GM18868 (cell line): Measurements from ENCODE around the gene THEM5.

Experiments
- ATAC-seq: cut with Tn5 transposase; IDR thresholded peaks from one replicate; pipeline ENCODE4 v1.9.1; 2021; ENCODE audit warnings: mild to moderate bottlenecking, moderate library complexity; ENCODE audit not compliant: unreplicated experiment

Gene THEM5

DNA sequence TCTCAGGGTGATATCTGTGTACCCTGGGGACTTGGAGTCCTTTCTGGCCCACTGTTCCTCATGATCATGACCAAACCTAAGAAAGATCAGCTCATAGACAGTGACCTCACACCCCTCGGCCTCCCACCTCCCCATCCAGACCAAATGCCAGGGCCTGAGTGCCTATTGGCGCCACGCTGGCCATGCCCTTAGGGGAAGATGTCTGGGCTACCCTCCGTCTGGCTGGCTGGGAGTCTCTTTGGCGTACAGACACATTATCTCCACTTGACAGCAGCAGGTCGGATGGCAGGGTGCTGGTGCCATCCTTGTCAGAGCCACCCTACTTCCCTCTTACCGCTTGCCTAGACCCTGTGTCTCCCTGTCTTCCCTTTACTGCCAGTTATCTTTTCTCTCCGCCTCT lies 30.3 kb downstream of the THEM5 start:
- ATAC-seq: no peak

DNA sequence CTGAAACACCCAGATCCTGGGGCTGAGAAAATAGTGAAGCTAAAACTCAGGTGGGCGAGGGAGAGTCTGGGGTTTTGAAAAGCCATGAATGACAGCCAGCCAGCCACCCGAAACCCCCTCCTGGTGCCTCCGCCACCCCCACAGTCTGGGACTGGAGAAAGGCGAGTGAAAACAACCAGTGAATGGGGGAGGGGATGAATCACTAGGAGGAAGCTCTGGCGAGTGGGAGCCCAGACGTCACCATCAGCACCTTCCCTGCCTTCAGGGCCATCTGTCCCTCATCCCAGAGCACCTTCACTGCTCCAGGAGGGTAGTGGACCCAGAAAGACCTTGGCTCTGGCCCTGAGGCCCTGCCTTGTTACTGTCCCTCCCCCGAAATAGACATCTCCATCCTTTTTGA lies 31.1 kb downstream of the THEM5 start:
- ATAC-seq: no peak

DNA sequence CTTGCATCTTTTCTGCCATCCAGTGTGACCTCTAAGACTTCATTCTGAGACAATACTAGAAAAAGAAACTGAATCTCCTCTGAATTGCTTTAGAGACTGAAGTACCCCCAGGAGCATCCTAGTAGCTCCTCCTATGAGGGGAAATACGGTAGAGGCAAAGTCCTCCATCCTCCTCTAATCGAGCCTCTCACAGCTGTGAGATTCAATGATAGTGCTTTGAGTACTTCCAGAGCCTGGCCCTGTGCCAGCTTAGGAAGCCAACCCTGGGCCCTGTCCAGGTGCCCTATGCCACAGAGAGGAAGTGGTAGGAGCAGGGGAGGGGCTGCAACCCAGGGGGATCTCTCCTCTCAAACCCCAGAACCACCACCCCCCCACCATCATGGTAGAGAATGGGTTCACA lies 32.6 kb downstream of the THEM5 start:
- ATAC-seq: no peak

DNA sequence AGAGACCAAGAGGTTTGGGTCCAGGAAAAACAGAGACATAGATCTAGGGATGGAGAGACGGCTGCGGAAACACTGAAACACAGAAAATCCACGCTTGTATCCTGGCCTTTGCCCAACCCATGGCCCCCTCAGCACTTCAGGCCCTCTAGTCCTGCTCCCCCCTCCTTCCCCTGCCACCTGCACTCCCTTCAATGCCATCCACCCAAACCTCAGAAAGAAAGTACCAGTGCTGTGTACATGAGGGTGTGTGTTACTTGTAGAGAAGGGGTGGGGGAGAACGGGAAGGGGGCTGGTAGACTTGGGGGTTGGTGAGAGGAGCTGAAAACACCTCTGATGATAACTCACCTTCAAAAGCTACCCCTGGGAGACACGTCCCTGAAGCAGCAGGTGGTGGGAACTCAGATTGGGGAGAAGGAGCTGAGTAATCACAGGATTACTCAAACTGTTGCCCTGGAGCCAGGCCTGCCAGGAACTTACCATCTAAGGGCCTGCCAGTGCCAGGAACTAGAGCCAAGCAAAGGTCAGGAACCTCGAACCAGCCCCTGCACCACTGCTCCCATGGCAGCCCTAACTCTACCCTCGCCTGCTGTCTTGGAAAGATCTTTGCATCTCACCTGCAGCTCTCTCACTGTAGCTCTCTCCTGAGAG lies 33.4 kb downstream of the THEM5 start:
- ATAC-seq: no peak

DNA sequence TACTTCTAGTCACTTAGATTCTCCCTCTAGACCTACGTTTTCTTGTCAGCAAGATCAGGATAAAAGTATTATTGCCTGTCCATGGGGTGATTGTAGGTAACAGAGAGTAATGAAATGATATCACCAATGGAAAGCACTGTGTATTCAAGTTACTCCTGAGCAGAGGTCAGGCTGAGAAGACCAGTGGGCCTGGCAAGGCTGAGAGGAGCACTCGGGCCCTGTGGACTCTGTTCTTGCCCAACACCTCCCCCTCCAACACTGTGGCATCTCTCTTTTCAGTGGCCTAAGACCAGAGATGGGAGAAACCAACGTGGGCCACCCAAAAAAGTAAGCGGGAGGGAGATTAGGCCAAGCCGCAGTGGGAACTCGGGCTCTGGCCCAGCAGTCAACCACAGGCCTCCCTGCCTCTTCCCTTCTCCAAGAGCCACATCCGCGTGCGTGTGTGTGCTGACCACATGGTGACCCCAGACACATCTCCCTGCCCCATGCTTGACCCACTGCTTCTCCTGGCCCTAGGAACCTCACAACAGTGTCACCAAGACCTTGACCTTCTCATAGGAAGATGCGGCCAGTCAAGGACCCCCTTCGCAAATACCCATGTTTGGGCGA lies 34.2 kb downstream of the THEM5 start:
- ATAC-seq: no peak

DNA sequence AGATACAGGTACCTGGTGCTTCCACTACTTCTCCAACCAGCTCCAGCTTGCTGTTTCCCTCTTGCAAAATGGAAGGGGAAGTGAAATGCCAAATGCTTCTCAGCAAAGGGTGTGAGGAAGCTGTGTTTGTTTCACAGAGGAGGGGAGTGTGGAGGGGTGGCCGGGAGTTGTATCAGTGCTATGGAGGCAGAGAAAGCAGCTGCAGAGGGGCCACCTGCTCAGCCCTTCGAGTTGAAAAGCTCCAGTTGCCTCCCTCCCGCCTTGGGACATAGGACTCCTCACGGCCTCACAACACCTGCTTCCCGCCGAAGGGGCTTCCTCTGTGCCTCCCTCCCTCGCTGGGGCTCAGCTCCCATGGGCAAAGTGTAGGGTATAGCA lies 36.2 kb downstream of the THEM5 start:
- no peak for ATAC-seq

DNA sequence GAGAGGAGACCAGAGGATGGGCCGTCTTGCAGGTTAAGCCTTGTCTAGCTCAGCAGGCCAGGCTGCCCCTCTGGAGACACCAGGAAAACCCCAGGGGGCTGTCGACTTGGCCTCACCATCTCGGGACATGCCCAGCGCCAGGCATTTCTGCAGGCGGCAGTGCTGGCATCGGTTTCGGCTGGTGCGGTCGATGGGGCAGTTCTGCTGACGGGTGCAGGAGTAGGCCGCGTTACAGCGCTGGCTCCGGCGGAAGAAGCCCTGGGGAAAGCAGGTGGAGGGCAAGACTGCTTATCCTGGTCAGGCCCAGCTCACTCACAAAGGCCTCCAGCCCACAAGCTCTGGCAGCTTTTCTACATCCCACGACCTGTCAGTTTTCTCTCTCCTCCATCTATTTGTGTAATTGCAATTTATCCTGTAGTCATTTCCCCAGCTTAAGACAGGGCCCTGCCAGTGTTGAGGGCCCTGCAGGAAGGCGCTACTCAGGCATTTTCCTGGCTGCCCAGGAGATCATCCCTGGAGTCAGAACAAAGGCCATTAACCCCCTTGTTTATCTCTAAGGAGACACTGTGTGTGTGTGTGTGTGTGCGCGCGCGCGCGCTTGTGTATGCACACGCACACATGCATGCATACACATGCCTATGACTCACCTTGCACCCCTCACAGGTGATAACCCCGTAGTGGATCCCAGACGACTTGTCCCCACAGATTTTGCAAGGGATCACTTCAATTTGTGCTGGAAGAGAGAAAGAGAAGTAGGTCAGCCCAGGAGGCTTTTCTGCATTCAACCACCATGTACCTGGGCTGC lies 36.8 kb downstream of the THEM5 start:
- no peak for ATAC-seq

DNA sequence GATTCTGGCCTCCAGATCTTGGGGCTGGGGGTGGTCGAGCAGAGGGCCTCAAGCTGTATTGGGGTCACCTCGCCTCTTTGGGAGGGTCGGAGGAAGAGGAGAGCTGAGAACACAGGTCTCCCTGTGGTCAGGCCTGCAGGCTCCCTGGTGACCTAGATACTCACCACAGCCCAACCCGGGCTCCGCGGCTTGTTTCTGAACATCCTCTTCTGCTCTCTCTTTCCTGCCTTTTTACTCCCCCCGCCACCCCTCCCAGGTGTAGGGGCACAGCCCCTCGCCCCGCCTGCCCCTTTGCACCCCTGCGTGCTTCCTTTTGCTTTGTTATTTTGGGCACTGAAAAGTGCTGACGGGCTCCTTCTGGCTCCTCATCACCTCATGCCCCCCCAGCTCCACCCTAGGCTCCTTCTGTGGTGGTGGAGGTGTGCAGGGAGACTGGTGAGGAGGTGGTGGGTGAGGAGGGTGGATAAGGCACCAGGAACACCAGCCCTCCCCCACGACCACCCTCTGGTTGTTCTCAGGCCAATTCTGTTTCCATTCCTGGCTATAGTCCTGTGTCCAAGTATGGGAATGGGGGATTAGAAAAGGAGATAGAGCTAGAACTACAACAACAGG lies 37.7 kb downstream of the THEM5 start:
- ATAC-seq: no peak

DNA sequence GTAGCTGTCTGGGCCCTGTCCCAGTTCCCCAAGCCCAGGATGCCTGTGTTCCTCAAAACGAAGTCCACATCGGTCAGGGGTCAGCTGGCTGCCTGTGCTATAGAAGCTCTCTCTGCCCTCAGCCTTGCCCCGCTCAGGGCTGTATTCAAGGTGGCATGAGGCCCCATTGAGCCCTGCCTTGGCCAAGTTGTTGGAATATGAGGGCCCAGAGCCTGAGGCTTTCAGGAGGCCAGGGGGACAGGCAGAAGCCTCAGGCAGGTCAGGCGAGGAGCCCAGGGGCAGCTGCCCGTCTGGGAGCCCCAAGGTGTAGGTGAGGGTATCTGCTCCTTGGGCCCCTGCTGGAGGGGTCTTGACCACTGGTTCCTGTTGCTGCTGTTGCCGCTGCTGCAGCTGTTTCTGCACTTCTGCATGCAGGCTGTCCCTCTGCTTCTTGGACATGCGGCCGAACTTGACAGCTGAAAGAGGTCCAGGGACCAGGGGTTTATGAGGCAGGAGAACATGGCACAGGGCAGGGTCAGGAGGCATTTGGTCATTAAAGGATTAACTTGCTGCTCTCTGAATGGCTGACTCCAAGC lies 38.5 kb downstream of the THEM5 start:
- no peak for ATAC-seq

DNA sequence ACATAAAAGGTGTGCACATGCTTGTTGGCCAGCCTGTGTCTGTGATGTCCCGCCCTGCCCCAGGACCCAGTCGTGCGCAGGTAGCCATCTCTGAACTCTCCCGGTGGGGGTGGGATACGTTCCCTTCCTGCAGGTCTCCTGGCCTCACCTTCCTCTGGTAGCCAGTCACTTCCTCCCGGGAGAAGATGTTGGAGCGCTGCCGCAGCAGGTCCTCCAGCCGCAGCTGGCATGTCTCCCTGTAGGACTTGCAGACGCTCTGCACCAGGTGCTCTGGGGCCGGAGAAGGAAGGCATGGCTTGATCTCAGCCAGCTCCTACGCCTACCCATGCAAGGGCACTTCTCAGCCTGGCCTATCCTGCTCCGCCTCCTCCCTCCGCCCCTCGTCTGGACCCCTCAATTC lies 39.1 kb downstream of the THEM5 start:
- ATAC-seq: no peak

DNA sequence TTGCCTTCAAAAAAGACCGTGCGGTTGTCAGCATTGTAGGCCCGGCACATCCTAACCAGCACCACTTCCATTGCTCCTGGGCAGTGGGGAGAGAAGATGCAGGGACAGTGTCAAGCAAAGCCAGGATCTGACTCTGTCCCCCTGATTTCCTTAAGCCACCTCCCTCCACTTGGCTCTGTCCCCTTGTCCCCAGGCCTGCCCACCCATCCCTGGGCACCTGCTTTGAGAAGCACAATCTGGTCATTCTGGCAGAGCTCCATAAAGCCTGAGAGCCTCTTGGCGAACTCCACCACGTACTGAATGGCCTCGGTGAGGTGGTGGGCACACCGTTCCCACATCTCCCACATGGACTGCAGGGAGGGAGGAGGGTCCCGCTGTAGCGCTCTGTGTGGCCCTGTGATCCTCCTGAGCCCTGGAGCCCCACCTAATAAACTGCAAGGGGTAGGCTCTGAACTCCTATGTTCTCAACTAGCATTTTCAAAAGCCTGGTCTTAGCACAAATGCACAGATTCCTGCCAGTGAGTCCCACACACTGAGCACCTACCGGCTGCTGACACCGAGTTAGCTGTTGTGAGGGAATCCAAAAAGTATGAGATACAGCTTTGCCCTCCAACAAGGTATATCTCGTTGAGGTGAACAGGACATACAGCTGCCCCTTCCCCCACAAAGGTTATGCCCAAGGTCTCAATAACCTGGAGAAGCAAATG lies 40.1 kb downstream of the THEM5 start:
- no peak for ATAC-seq

DNA sequence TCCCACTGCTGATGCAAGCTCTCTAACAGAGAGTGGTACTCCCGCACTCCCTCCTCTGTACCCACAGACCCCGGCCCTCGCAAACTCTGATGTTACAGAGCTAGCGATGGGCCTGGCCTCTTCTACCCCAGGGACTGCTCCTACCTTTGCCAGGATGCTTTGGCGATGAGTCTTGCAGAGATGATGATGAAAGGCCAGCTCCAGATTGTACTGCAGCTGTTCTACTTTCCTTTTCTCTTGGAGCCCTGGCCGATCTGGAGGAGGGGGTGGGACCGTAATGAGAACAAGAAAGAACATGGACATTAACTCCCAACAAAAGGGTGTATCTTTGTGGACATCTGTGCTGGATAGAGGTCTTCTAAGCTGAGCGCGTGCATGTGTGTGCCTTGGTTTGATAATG lies 42.3 kb downstream of the THEM5 start:
- no peak for ATAC-seq

DNA sequence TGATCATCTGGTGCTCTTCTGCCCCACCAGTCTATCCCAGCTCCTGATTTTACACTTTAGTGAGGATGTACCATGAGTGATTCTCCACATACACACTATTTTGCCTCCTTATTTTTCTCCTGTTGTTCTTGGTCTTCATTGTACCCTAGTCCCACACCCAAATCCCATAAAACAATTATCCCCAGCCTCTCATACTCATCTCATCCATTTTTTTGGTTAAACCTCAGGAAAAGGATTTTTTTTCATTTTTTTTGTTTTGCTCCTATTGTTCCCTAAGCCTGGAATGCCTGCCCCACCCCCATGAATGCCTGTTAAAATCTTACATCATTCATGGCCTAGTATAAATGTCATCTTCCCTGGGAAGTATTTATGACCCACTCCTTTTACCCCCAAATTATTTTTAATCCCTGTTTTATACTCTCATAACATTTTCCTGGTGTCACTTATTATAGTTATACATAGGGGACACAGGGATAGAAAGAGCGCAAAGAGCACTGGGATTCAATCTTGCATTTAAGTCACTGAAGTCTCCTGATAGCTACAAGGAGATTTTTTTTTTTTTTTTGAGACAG lies 43.4 kb downstream of the THEM5 start:
- ATAC-seq: no peak

DNA sequence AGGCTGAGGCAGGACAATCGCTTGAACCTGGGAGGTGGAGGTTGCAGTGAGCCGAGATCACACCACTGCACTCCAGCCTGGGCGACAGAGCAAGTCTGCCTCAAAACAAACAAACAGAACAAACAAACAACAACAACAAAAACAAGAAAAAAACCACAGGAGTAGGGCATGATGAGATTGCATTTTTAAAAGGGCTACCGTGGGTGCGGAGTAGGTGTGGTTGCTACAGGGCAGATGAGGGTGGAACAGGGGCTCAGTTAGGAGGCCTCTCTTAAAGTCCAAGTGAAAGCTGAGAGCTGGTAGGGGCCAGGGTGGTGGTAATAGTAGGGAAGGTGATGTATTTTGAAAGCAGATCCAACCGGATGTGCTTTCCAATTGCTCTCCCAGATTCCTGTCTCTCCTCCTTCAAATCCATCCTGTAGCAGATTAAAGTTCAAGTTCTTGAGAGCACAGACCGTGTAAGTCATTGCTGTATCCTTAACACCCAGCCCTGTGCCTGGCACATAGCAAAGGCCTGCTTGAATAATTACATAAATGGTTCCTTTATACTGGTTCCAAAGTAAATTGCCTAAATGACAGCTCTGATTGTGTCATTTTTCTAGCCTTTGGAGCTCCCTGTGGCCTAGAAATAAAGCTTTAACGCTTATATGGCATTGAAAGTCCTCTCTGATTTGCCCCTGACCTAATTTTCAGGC lies 44.1 kb downstream of the THEM5 start:
- no peak for ATAC-seq

DNA sequence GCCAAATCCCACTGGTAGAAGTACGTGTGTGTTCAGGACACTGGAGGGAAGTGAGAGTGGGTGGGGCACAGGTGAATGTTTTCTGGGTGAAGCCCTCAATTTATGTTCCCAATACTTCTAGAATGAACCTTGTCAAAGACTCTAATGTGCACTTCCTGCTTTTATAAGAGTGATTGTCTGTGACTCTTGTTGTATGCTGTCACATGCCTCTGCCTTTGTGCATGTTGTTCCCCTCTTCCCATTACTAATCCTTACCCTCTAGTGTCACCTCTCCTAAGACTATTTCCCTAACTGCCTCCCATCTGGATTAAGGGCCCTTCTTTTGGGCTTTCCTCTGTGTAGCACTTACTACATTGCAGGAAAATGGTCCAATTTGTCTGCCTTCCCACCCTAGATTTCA lies 45.7 kb downstream of the THEM5 start:
- no peak for ATAC-seq

DNA sequence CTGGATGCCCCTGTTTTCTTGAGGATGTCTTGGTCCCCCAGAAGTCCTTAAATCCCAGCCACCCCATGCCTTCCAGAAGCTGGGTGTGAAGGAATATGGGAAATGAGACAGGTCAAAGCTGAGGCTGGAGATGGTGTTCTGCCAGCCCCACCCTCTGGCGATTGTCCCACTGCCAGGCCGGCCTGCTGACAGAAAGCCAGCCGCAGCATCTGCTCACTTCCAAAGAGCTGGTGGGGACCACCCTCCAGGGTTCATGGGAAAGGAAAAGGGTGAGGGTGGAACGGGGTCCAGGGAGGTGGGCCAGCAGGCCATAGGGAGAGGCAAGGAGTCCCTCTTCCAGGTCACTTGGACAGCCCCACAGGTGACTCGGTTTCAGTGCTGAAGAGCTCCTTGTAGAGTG lies 46.4 kb downstream of the THEM5 start:
- no peak for ATAC-seq

DNA sequence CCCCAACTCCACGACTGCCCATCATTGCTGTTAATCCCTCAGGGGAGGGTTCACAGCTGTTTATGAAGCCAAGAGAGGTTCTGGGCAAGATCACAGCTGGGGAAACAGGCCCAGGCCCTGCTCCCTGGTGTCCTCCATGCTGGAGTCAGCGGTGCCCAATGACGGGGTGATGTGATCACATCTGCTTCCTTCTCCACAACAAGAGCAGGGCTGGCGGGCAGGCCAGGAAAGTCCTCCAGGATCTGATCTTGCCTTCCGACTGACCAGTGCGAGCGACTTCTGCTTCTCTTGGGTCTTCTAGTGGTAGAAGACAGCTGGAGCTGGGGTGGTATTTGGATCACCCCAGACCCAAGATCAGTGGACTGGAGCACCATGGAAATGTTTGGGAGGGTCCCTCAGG lies 47.3 kb downstream of the THEM5 start:
- no peak for ATAC-seq

DNA sequence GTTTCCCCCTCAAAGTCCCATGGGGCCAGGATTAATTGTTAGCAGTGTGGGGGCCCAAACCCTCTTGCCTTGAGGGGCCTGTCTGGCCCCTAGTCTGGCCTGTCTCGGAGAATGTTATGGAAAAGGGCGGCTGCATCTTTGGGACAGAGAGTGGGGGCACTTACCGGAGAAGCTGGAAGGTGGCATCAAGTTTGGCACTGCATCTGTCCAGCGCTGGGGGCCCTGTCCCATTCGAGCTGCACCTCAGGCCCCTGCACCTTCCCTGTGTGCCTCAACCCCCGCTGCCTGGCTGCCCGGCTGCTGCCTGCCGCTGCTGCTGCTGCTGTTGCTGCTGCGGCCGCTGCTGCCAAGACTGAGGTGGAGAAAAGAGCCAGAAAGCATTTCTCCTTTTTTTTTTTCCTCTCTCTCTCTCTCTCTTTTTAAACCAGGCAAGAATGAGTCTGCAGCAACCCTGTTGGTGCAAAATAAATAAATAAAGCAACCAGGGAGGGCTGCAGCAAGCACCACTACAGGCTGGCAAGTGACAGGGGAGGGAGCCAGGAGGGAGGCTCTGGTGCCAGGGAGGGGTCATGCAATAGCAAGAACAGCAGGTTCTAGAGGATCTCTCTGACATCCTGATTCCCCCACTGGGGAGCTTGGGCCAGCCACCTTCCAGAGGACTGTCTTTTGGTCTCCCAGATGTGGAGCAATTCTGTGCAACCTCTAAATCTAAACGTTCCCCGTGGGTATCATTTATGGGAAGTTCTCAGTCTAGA lies 48.3 kb downstream of the THEM5 start, which contains the start of gene LINGO4:
Gene LINGO4 (minus strand): TSS at position 354 of the 755 bp plus-strand sequence. CDS start 2,715 bp downstream, outside the sequence.
- no peak for ATAC-seq

DNA sequence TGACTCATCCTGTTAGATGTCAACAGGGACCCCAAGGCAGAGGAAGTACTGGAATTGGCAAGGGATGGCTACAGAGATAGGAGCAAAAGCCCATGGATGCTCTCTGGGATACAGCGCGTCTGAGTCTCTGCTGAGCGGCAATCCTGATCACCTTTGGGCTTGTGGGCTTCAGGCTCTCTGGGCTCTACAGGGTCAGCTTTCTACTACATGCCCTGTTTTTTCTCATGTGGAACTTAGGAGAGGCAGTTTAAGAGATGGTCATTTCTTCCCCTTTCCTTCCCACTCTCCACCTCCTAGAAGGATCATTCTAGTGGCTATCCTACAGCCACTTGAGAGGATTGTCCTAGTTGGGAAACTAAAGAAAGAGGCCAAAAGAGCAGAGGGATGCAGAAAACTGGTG lies 49.6 kb downstream of the THEM5 start:
- ATAC-seq: no peak
